ENCODE data around the gene GTSF1L. TPM values are rescaled to one million over a fixed set of nuclear protein-coding genes. Genes with fewer than 3 reads are reported as not detected.

Gene GTSF1L
- total RNA-seq, 1 donor from 2014 or later, result not detected

DNA sequence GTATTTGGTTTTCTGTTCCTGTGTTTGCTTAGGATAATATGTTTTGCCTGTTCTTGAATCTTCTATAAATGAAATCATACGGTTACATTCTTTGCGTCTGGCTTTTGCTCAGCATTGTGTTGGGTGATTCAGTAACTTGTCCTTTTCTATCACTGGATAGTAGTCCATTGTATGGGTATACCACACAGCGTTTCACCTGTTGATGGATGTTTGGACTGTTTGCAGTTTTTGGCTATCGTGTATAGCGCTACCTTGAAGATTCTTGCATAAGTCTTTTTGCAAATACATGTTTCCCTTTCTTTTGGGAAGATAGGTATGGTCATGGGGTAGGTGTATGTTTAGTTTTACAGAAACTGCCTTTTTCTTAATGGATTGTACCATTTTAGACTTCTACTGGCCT lies 50.4 kb downstream of the GTSF1L start:
- no peak for DNase-seq (ENCODE audit: extremely low read depth, low read depth, low spot score)

Other genes starting within 250 kb of the GTSF1L start
- gene L3MBTL1, start 219.3 kb downstream of the GTSF1L start, total RNA-seq, result 1.9 and 15.8 TPM in 2 replicates
- gene SGK2, start 168.0 kb downstream of the GTSF1L start, total RNA-seq, result 4.4 TPM in 1 of 2 replicates, not detected in the other
- gene IFT52, start 136.1 kb downstream of the GTSF1L start, total RNA-seq, result 41.0 and 50.6 TPM in 2 replicates
- gene MYBL2, start 59.9 kb downstream of the GTSF1L start, total RNA-seq, result 8.9 and 21.4 TPM in 2 replicates
- 28.4 and 29.1 TPM in 2 replicates for gene TOX2, start 187.8 kb upstream of the GTSF1L start, total RNA-seq

Data from glomerular endothelial cell (primary cell).